Astrocyte (in vitro differentiated cells and primary cell): ENCODE data around the gene PXDN. TPM values are rescaled to one million over a fixed set of nuclear protein-coding genes. Genes with fewer than 3 reads are reported as not detected.

Experiments
- DNase-seq: peaks from one replicate; pipeline ENCODE4 v3.0.0-alpha.2; 2010; ENCODE audit warnings: low read depth
- FAIRE-seq: peaks from 2 replicates; lab custom pipeline; 2011; peaks lifted over from hg19 to GRCh38; lab: Jason Lieb, UNC
- H2AFZ ChIP-seq: 2 replicates; pipeline ENCODE4 v1.6.0; 2012; ENCODE audit warnings: low read depth, low read length, inconsistent platforms
- H3K27ac ChIP-seq: 2 replicates; pipeline ENCODE4 v1.5.1; 2011; ENCODE audit warnings: low read depth, low read length, inconsistent platforms
- H3K27me3 ChIP-seq: 2 replicates; pipeline ENCODE4 v1.6.0; 2011; ENCODE audit warnings: low read length, inconsistent platforms; ENCODE audit not compliant: insufficient read depth
- H3K36me3 ChIP-seq: 2 replicates; pipeline ENCODE4 v1.5.1; 2011; ENCODE audit warnings: low read length, inconsistent platforms; ENCODE audit not compliant: insufficient read depth
- H3K4me1 ChIP-seq: 2 replicates; pipeline ENCODE4 v1.5.1; 2011; ENCODE audit warnings: low read length, inconsistent platforms; ENCODE audit not compliant: insufficient read depth
- H3K4me2 ChIP-seq: 2 replicates; pipeline ENCODE4 v1.6.0; 2012; ENCODE audit warnings: low read length, inconsistent platforms
- H3K4me3 ChIP-seq: 2 replicates; pipeline ENCODE4 v1.5.1; 2011; ENCODE audit warnings: low read depth, mild to moderate bottlenecking, low read length, inconsistent platforms; ENCODE audit not compliant: insufficient read depth
- H3K79me2 ChIP-seq: 2 replicates; pipeline ENCODE4 v1.6.0; 2012; ENCODE audit warnings: mild to moderate bottlenecking, low read length, inconsistent platforms; ENCODE audit not compliant: insufficient read depth
- H3K9ac ChIP-seq: 2 replicates; pipeline ENCODE4 v1.6.0; 2012; ENCODE audit warnings: mild to moderate bottlenecking, low read length, inconsistent platforms
- H3K9me3 ChIP-seq: 2 replicates; pipeline ENCODE4 v1.5.1; 2012; ENCODE audit warnings: low read depth, mild to moderate bottlenecking, low read length, inconsistent platforms; ENCODE audit not compliant: insufficient read depth
- H4K20me1 ChIP-seq: 2 replicates; pipeline ENCODE4 v1.6.0; 2012; ENCODE audit warnings: low read length, inconsistent platforms; ENCODE audit not compliant: insufficient read depth
- H3K27ac Mint-ChIP-seq: one replicate; pipeline ENCODE4 v1.8.0; 2021; ENCODE audit warnings: mild to moderate bottlenecking, mixed read lengths; ENCODE audit not compliant: unreplicated experiment
- H3K27me3 Mint-ChIP-seq: one replicate; pipeline ENCODE4 v1.8.0; 2021; ENCODE audit warnings: low read depth, mixed read lengths; ENCODE audit not compliant: unreplicated experiment
- H3K36me3 Mint-ChIP-seq: one replicate; pipeline ENCODE4 v1.8.0; 2021; ENCODE audit warnings: low read depth, mixed read lengths; ENCODE audit not compliant: unreplicated experiment
- H3K4me1 Mint-ChIP-seq: one replicate; pipeline ENCODE4 v1.8.0; 2021; ENCODE audit warnings: low read depth, mixed read lengths; ENCODE audit not compliant: unreplicated experiment
- H3K4me3 Mint-ChIP-seq: one replicate; pipeline ENCODE4 v1.8.0; 2021; ENCODE audit warnings: mild to moderate bottlenecking, moderate library complexity, mixed read lengths; ENCODE audit not compliant: unreplicated experiment
- H3K9me3 Mint-ChIP-seq: one replicate; pipeline ENCODE4 v1.8.0; 2021; ENCODE audit warnings: mild to moderate bottlenecking, mixed read lengths; ENCODE audit not compliant: unreplicated experiment
- CTCF ChIP-seq: IDR thresholded peaks from 2 replicates; pipeline ENCODE4 v1.5.1; 2011; ENCODE audit warnings: low read depth, mild to moderate bottlenecking, inconsistent platforms, low read length, moderate library complexity; ENCODE audit not compliant: insufficient read depth
- EZH2 ChIP-seq: IDR thresholded peaks from 2 replicates; pipeline ENCODE4 v1.6.1; 2012; ENCODE audit warnings: mild to moderate bottlenecking, low read length, inconsistent platforms; ENCODE audit not compliant: insufficient read depth
- total RNA-seq: library from RNA; stranded (reverse); gene quantifications from 2 replicates; pipeline ENCODE4 v1.2.1, GENCODE V29; 2021

The PXDN gene
- total RNA-seq, 1 donor from 2014 or later: 417 TPM

- Mint-ChIP-seq H3K27ac (no peak overlapping the region), H3K4me1 (peaks cover 4% of the 10 kb centered on the region), H3K4me3 (no peak overlapping the region), H3K9me3 (no peaks in the 10 kb centered on the region), H3K27me3 (peaks cover 12% of the 10 kb centered on the region), H3K36me3 (no peaks in the 10 kb centered on the region)
- H3K36me3 ChIP-seq: no peaks in the 10 kb centered on the region
- H3K4me2 ChIP-seq: no peak overlapping the region
- no peak overlapping the region for H3K9ac ChIP-seq
- H2AFZ ChIP-seq: no peak overlapping the region
- no peaks in the 10 kb centered on the region for H4K20me1 ChIP-seq
- H3K79me2 ChIP-seq: no peaks in the 10 kb centered on the region
- no peak overlapping the region for H3K27ac ChIP-seq
- TF ChIP-seq CTCF: no peak
- TF ChIP-seq EZH2: no peak
- no peaks in the 10 kb centered on the region for H3K27me3 ChIP-seq
- no peak overlapping the region for H3K4me3 ChIP-seq
- DNase-seq (no peak), FAIRE-seq (no peak)
- peaks cover 3% of the 10 kb centered on the region for H3K9me3 ChIP-seq
- peaks cover 13% of the 10 kb centered on the region for H3K4me1 ChIP-seq
These were observed 145.5 kb downstream of the PXDN start for GRCh38 chr2:1598800-1599199.

GRCh38 chr2:1598041-1598710 is 146.1 kb downstream of the PXDN start:
- no peak overlapping the region for H3K27ac Mint-ChIP-seq
- no peak for FAIRE-seq
- TF ChIP-seq CTCF: no peak
- TF ChIP-seq EZH2: no peak

GRCh38 chr2:1595274-1595673 is 149.0 kb downstream of the PXDN start:
- Mint-ChIP-seq H3K4me3 (no peak overlapping the region), H3K4me1 (peaks cover 14% of the 10 kb centered on the region), H3K36me3 (no peaks in the 10 kb centered on the region), H3K9me3 (no peaks in the 10 kb centered on the region), H3K27me3 (peaks cover 16% of the 10 kb centered on the region), H3K27ac (no peak overlapping the region)
- no peaks in the 10 kb centered on the region for H3K79me2 ChIP-seq
- peaks cover 3% of the 10 kb centered on the region for H3K9me3 ChIP-seq
- TF ChIP-seq CTCF (no peak), EZH2 (no peak)
- H3K4me1 ChIP-seq: peaks cover 42% of the 10 kb centered on the region
- no peaks in the 10 kb centered on the region for H3K36me3 ChIP-seq
- no peaks in the 10 kb centered on the region for H4K20me1 ChIP-seq
- H3K27ac ChIP-seq: no peak overlapping the region
- FAIRE-seq (peak; percentile 69), DNase-seq (no peak)
- H3K4me3 ChIP-seq: no peak overlapping the region
- H3K9ac ChIP-seq: no peak overlapping the region
- H3K27me3 ChIP-seq: no peaks in the 10 kb centered on the region
- no peak overlapping the region for H3K4me2 ChIP-seq
- H2AFZ ChIP-seq: no peak overlapping the region

More at GRCh38 chr2:1598041-1598710, 146.1 kb downstream of the PXDN start:
- Histone ChIP-seq H3K4me1 (peaks cover 19% of the 10 kb centered on the region), H3K4me3 (no peak overlapping the region), H3K27ac (no peak overlapping the region), H2AFZ (no peak overlapping the region), H3K36me3 (no peaks in the 10 kb centered on the region), H4K20me1 (no peaks in the 10 kb centered on the region), H3K4me2 (no peak overlapping the region), H3K9ac (no peak overlapping the region), H3K79me2 (no peaks in the 10 kb centered on the region), H3K9me3 (peaks cover 3% of the 10 kb centered on the region), H3K27me3 (no peaks in the 10 kb centered on the region)
- no peak for DNase-seq
- no peak overlapping the region for H3K4me3 Mint-ChIP-seq
- H3K36me3 Mint-ChIP-seq: no peaks in the 10 kb centered on the region
- peaks cover 12% of the 10 kb centered on the region for H3K27me3 Mint-ChIP-seq
- no peaks in the 10 kb centered on the region for H3K9me3 Mint-ChIP-seq
- peaks cover 5% of the 10 kb centered on the region for H3K4me1 Mint-ChIP-seq
